Endodermal cell (in vitro differentiated cells): ENCODE results near the gene IGF2BP1. TPM values are rescaled to one million over a fixed set of nuclear protein-coding genes. Genes with fewer than 3 reads are reported as not detected.

ENCODE experiments used
- DNase-seq: peaks from one replicate; pipeline ENCODE4 v3.0.0-alpha.2; 2017
- H3K27ac ChIP-seq: 2 replicates; pipeline ENCODE4 v1.5.1; 2013; ENCODE audit warnings: mild to moderate bottlenecking, low read depth, low read length, moderate library complexity
- H3K27me3 ChIP-seq: 2 replicates; pipeline ENCODE4 v1.6.1; 2013; ENCODE audit warnings: mild to moderate bottlenecking, low read length, moderate library complexity; ENCODE audit not compliant: insufficient read depth, control insufficient read depth, poor library complexity, severe bottlenecking
- H3K36me3 ChIP-seq: 2 replicates; pipeline ENCODE4 v1.7.0; 2013; ENCODE audit warnings: mild to moderate bottlenecking, low read length, moderate library complexity; ENCODE audit not compliant: control insufficient read depth, insufficient read depth
- H3K4me1 ChIP-seq: one replicate; pipeline ENCODE4 v1.7.0; 2013; ENCODE audit warnings: low read length; ENCODE audit not compliant: control insufficient read depth, insufficient read depth
- H3K4me3 ChIP-seq: 2 replicates; pipeline ENCODE4 v1.5.1; 2013; ENCODE audit warnings: mild to moderate bottlenecking, low read length, moderate library complexity
- H3K9ac ChIP-seq: 2 replicates; pipeline ENCODE4 v1.6.1; 2013; ENCODE audit warnings: mild to moderate bottlenecking, low read length, moderate library complexity; ENCODE audit not compliant: poor library complexity, severe bottlenecking; ENCODE audit errors: extremely low read depth
- H3K9me3 ChIP-seq: 2 replicates; pipeline ENCODE4 v1.6.1; 2013; ENCODE audit warnings: mild to moderate bottlenecking, low read length, moderate library complexity; ENCODE audit not compliant: control insufficient read depth
- H3K27ac Mint-ChIP-seq: 2 replicates; pipeline ENCODE4 v1.8.0; 2020; ENCODE audit warnings: mixed read lengths
- H3K27me3 Mint-ChIP-seq: 2 replicates; pipeline ENCODE4 v1.8.0; 2021; ENCODE audit warnings: mild to moderate bottlenecking, mixed read lengths; ENCODE audit not compliant: insufficient read depth
- H3K36me3 Mint-ChIP-seq: 2 replicates; pipeline ENCODE4 v1.8.0; 2020; ENCODE audit warnings: low read depth, mixed read lengths
- H3K4me1 Mint-ChIP-seq: 2 replicates; pipeline ENCODE4 v1.8.0; 2020; ENCODE audit warnings: mixed read lengths
- H3K4me3 Mint-ChIP-seq: 2 replicates; pipeline ENCODE4 v1.8.0; 2020; ENCODE audit warnings: mild to moderate bottlenecking, moderate library complexity, mixed read lengths
- H3K9me3 Mint-ChIP-seq: 2 replicates; pipeline ENCODE4 v1.8.0; 2020; ENCODE audit warnings: mild to moderate bottlenecking, mixed read lengths
- CTCF ChIP-seq: fragments of 200-600 bp; sonication (generic); conservative IDR thresholded peaks from 2 replicates; pipeline ENCODE4 v1.5.0; 2021; ENCODE audit warnings: antibody characterized with exemption, mild to moderate bottlenecking
- WGBS, 2 experiments: methylation state at CpG; one replicate each; pipeline versions ENCODE4 v1.1.5 to v1.1.7; 2013; ENCODE audit warnings: missing lambda C conversion rate in 2 of 2, mixed read lengths in 1 of 2; ENCODE audit not compliant: insufficient coverage in 1 of 2, insufficient read length in 1 of 2; 5-methylcytosine and 5-hydroxymethylcytosine counted together
- total RNA-seq, 2 donors: library from RNA; stranded (reverse); fragmentation: NEBNext Ultra II Directional in 1 of 2; extraction: Animal tissue kit (Norgen Biotek cat#: 25700) in 1 of 2; gene quantifications; 2 replicates in 1 of 2; 3 replicates in 1 of 2; pipeline ENCODE4 v1.2.1, GENCODE V29; 2021

The IGF2BP1 gene
- total RNA-seq, 2 donors from 2014 or later: 333 to 360 TPM

- 92 to 94% methylated on average over 8 to 10 of the region's 11 CpGs for WGBS, 2 experiments
- Mint-ChIP-seq H3K27ac (peak overlapping the region; percentile 94), H3K27me3 (no peaks in the 10 kb centered on the region), H3K4me1 (peaks cover 66% of the 10 kb centered on the region), H3K9me3 (no peaks in the 10 kb centered on the region), H3K4me3 (no peak overlapping the region), H3K36me3 (peaks cover 35% of the 10 kb centered on the region)
- Histone ChIP-seq H3K27ac (peak overlapping the region; percentile 54), H3K27me3 (no peaks in the 10 kb centered on the region), H3K4me1 (peaks cover 34% of the 10 kb centered on the region), H3K4me3 (no peak overlapping the region), H3K9ac (no peak overlapping the region), H3K9me3 (no peaks in the 10 kb centered on the region), H3K36me3 (peaks cover 55% of the 10 kb centered on the region)
- DNase-seq: peak; percentile 43
- TF ChIP-seq CTCF: no peak
Measured at GRCh38 chr17:49015924-49016774, 19.0 kb downstream of the IGF2BP1 start.

- H3K36me3 ChIP-seq: peaks cover 50% of the 10 kb centered on the region
- H3K27me3 ChIP-seq: no peaks in the 10 kb centered on the region
- H3K27me3 Mint-ChIP-seq: no peaks in the 10 kb centered on the region
- H3K27ac ChIP-seq: no peak overlapping the region
- peaks cover 36% of the 10 kb centered on the region for H3K4me1 ChIP-seq
- H3K4me3 Mint-ChIP-seq: no peak overlapping the region
- no peaks in the 10 kb centered on the region for H3K9me3 ChIP-seq
- H3K36me3 Mint-ChIP-seq: peaks cover 29% of the 10 kb centered on the region
- 94 to 100% methylated on average over 1 to 10 of the region's 16 CpGs for WGBS, 2 experiments
- H3K4me3 ChIP-seq: no peak overlapping the region
- H3K27ac Mint-ChIP-seq: peak overlapping the region; percentile 44
- no peaks in the 10 kb centered on the region for H3K9me3 Mint-ChIP-seq
- DNase-seq: peak; percentile 59
- H3K4me1 Mint-ChIP-seq: peaks cover 66% of the 10 kb centered on the region
- TF ChIP-seq CTCF: no peak
- no peak overlapping the region for H3K9ac ChIP-seq
Measured at GRCh38 chr17:49016775-49017463, 19.7 kb downstream of the IGF2BP1 start.

- Histone ChIP-seq H3K36me3 (peaks cover 43% of the 10 kb centered on the region), H3K27me3 (no peaks in the 10 kb centered on the region), H3K9ac (no peak overlapping the region), H3K27ac (no peak overlapping the region), H3K4me3 (no peak overlapping the region), H3K9me3 (no peaks in the 10 kb centered on the region), H3K4me1 (peaks cover 36% of the 10 kb centered on the region)
- Mint-ChIP-seq H3K4me1 (peaks cover 64% of the 10 kb centered on the region), H3K36me3 (peaks cover 33% of the 10 kb centered on the region), H3K27ac (peak overlapping the region; percentile 5), H3K4me3 (no peak overlapping the region), H3K27me3 (no peaks in the 10 kb centered on the region), H3K9me3 (no peaks in the 10 kb centered on the region)
- DNase-seq: peak; percentile 34
- TF ChIP-seq CTCF: no peak
- 91 to 100% methylated on average over 1 to 4 of the region's 4 CpGs for WGBS, 2 experiments
Measured at GRCh38 chr17:49018116-49018612, 21.0 kb downstream of the IGF2BP1 start.
